GM12878 (cell line): ENCODE measurements around the gene EML5. TPM values are rescaled to one million over a fixed set of nuclear protein-coding genes. Genes with fewer than 3 reads are reported as not detected.

Source experiments
- ATAC-seq: fragments of 200-7000 bp; cut with Tn5 transposase; 3 replicates; pipeline ENCODE4 v1.9.1; 2020; ENCODE audit warnings: mild to moderate bottlenecking, moderate library complexity
- BruUV-seq: library from RNA; stranded (reverse); fragments of 400-500 nt; replicated peaks from 2 replicates; lab custom pipeline; 2021; lab: Mats Ljungman, UMichigan
- CTCF ChIA-PET: fragments of 300-600 bp; sonication (Branson Sonifier 250); formaldehyde crosslinking; extraction: SDS; loops from one replicate; lab custom pipeline; 2021; ENCODE audit warnings: inconsistent platforms; lab: Yijun Ruan, JAX
- POLR2A ChIA-PET: fragments of 350-600 bp; formaldehyde crosslinking; extraction: SDS; loops from one replicate; lab custom pipeline; 2021; ENCODE audit warnings: inconsistent platforms; lab: Charles Lee
- RAD21 ChIA-PET: fragments of 300-600 bp; sonication (Branson Sonifier 250); formaldehyde crosslinking; loops from one replicate; lab custom pipeline; 2023; ENCODE audit warnings: antibody characterized with exemption; ENCODE audit not compliant: unreplicated experiment; lab: Charles Lee
- SMC1A ChIA-PET: fragments of 300-600 bp; sonication (Branson Sonifier 250); formaldehyde crosslinking; loops from one replicate; lab custom pipeline; 2023; ENCODE audit not compliant: unreplicated experiment, uncharacterized antibody; lab: Charles Lee
- DNase-seq: peaks from one replicate; pipeline ENCODE4 v3.0.0-alpha.2; 2011; ENCODE audit warnings: low read depth, low spot score
- FAIRE-seq: peaks from 3 replicates; lab custom pipeline; 2011; peaks lifted over from hg19 to GRCh38; lab: Jason Lieb, UNC
- H2AFZ ChIP-seq: 2 replicates; pipeline ENCODE4 v1.6.0; 2011; ENCODE audit warnings: low read depth, low read length, control low read depth; ENCODE audit not compliant: control insufficient read depth
- H3K27ac ChIP-seq: 2 replicates; pipeline ENCODE4 v1.5.1; 2011; ENCODE audit warnings: control low read depth; ENCODE audit not compliant: control insufficient read depth, insufficient read depth
- H3K27me3 ChIP-seq, 2 experiments: replicated peaks in 1 of 2; 2 replicates each; pipeline versions ENCODE4 v1.6.0 to v1.6.1; 2011; ENCODE audit warnings: low read length in 1 of 2; ENCODE audit not compliant: control insufficient read depth in 2 of 2, insufficient read depth in 2 of 2
- H3K36me3 ChIP-seq, 2 experiments: 2 replicates each; pipeline ENCODE4 v1.5.1; 2011; ENCODE audit warnings: low read length in 1 of 2; ENCODE audit not compliant: control insufficient read depth in 2 of 2, insufficient read depth in 2 of 2
- H3K4me1 ChIP-seq: 2 replicates; pipeline ENCODE4 v1.6.1; 2011; ENCODE audit warnings: mild to moderate bottlenecking, low read length, moderate library complexity, mixed read lengths; ENCODE audit not compliant: control insufficient read depth, insufficient read depth
- H3K4me2 ChIP-seq: 2 replicates; pipeline ENCODE4 v1.6.0; 2011; ENCODE audit warnings: control low read depth; ENCODE audit not compliant: control insufficient read depth, insufficient read depth
- H3K4me3 ChIP-seq: fragments of 200-600 bp; sonication (generic); 2 replicates; pipeline ENCODE4 v1.5.1; 2016
- H3K79me2 ChIP-seq: 2 replicates; pipeline ENCODE4 v1.6.0; 2011; ENCODE audit warnings: low read length; ENCODE audit not compliant: control insufficient read depth, insufficient read depth
- H3K9ac ChIP-seq: 2 replicates; pipeline ENCODE4 v1.8.0; 2011; ENCODE audit warnings: low read length, control low read depth, mixed read lengths; ENCODE audit not compliant: control insufficient read depth, insufficient read depth
- H3K9me3 ChIP-seq: replicated peaks from 3 replicates; pipeline ENCODE4 v1.5.1; 2011; ENCODE audit warnings: mild to moderate bottlenecking, low read length; ENCODE audit not compliant: control insufficient read depth, insufficient read depth
- H4K20me1 ChIP-seq: 2 replicates; pipeline ENCODE4 v1.6.0; 2011; ENCODE audit not compliant: control insufficient read depth, insufficient read depth
- BACH1 ChIP-seq: fragments of 450-650 bp; IDR thresholded peaks from 2 replicates; pipeline ENCODE4 v1.6.1; 2017; ENCODE audit warnings: mild to moderate bottlenecking, borderline replicate concordance
- CBX5 ChIP-seq: sonication (generic); IDR thresholded peaks from 2 replicates; pipeline ENCODE4 v1.6.1; 2016; ENCODE audit warnings: low read depth, moderate library complexity, mild to moderate bottlenecking, inconsistent platforms
- CHD4 ChIP-seq: fragments of 200-600 bp; sonication (generic); IDR thresholded peaks from 2 replicates; pipeline ENCODE4 v1.6.1; 2016; ENCODE audit warnings: mild to moderate bottlenecking
- MTA2 ChIP-seq: fragments of 450-650 bp; IDR thresholded peaks from 2 replicates; pipeline ENCODE4 v1.6.1; 2016; ENCODE audit warnings: low read depth, mild to moderate bottlenecking, moderate library complexity
- NBN ChIP-seq: fragments of 450-650 bp; IDR thresholded peaks from 2 replicates; pipeline ENCODE4 v1.6.1; 2016
- STAT3 ChIP-seq: IDR thresholded peaks from 2 replicates; pipeline ENCODE4 v1.6.1; 2011; ENCODE audit warnings: low read depth, low read length, improper control_type of control experiment
- WGBS: methylation state at CpG from one replicate; pipeline ENCODE4 v1.1.6; 2016; ENCODE audit warnings: low lambda C conversion rate; ENCODE audit not compliant: insufficient replicate concordance, insufficient coverage; ENCODE audit errors: missing lambda C conversion rate; 5-methylcytosine and 5-hydroxymethylcytosine counted together
- in situ Hi-C: fragments of 300-500 bp; cut with MboI; formaldehyde crosslinking; loops from 9 replicates; pipeline ENCODE4 v1.14.3; 2018; ENCODE audit warnings: mixed read lengths
- intact Hi-C: fragments of 100-400 bp; cut with micrococcal nuclease; formaldehyde crosslinking; loops from one replicate; pipeline ENCODE4 v1.14.2; 2022; ENCODE audit not compliant: unreplicated experiment
- polyA plus RNA-seq, 11 experiments: library from polyadenylated mRNA; depleted of rRNA in 4 of 11; unstranded in 6 of 11; stranded (reverse) in 5 of 11; fragments of >200 nt; fragmentation: Nextera tagmentation in 4 of 11; fragmentation: Illumina TruSeq in 1 of 11; extraction: Ambion mirVana in 4 of 11; extraction: Trizol in 1 of 11; gene quantifications; 1 replicate in 1 of 11; 2 replicates in 10 of 11; pipeline versions ENCODE4 v1.2.1 to v1.2.3, GENCODE V29; 2011 to 2016; ENCODE audit warnings: inconsistent platforms in 2 of 11, missing spikeins in 2 of 11, low read depth in 1 of 11
- total RNA-seq, 4 experiments: library from RNA; depleted of rRNA in 3 of 4; stranded (reverse); fragments of >200 nt in 3 of 4; fragmentation: Illumina TruSeq in 1 of 4; extraction: Trizol in 1 of 4; gene quantifications; 2 replicates each; pipeline versions ENCODE4 v1.2.1 to v1.2.3, GENCODE V29; 2013 to 2021
- TF ChIP-seq, protein P1 (sequence below): IDR thresholded peaks from 2 replicates; pipeline ENCODE4 v1.6.1; 2011; ENCODE audit warnings: low read depth, mild to moderate bottlenecking, low read length, moderate library complexity, borderline replicate concordance; ENCODE audit errors: extremely low read depth
- TF ChIP-seq, protein P2 (sequence below): fragments of 450-650 bp; IDR thresholded peaks from 2 replicates; pipeline ENCODE4 v1.6.1; 2017; ENCODE audit warnings: antibody characterized with exemption, mild to moderate bottlenecking, moderate library complexity
- TF ChIP-seq, protein P3 (sequence below), 3 experiments: IDR thresholded peaks in 2 of 3; conservative IDR thresholded peaks in 1 of 3; 2 replicates each; pipeline ENCODE4 v1.5.1; 2011; ENCODE audit warnings: low read depth in 3 of 3, low read length in 3 of 3, mild to moderate bottlenecking in 3 of 3, control low read depth in 2 of 3, moderate library complexity in 2 of 3, inconsistent platforms in 1 of 3, mixed read lengths in 1 of 3; ENCODE audit not compliant: control insufficient read depth in 2 of 3, insufficient read depth in 1 of 3; ENCODE audit errors: extremely low read depth in 1 of 3

Gene EML5
- total and polyA plus RNA-seq, 10 of the 15 experiments (the other 5 are each of a cell fraction or from before 2014, with no cell fraction given) = 0.08 to 0.35 (median 0.22) TPM; not detected in 1

DNA sequence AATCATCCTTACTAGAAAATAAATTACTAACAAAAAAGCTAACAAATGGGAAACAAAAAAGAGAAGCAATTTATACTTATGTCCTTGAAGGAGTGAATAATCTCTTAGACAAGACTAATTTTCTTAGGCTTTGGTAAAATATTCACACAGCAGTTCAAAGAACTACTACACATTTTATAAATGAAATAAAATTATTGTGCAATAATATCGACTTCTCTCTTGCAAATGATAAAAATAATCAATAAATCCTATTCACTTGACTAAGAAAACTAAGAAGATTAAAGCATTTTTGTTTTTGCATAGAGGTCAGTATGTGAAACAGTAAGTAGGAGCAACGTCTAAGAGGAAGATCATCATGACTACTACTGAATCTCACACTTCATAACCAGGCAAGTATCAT lies 82.0 kb downstream of the EML5 start:
- Histone ChIP-seq H3K9me3 (no peaks in the 10 kb centered on the region), H3K4me1 (no peaks in the 10 kb centered on the region), H3K4me2 (no peak overlapping the region), H4K20me1 (no peaks in the 10 kb centered on the region), H3K27me3 (no peaks in the 10 kb centered on the region), H3K4me3 (no peak overlapping the region), H3K9ac (no peak overlapping the region), H3K79me2 (no peaks in the 10 kb centered on the region), H3K27ac (no peak overlapping the region), H3K36me3 (no peaks in the 10 kb centered on the region), H2AFZ (no peak overlapping the region)
- intact Hi-C loops = no loop called here
- ATAC-seq = no peak
- ChIA-PET POLR2A (no interaction called here), SMC1A (no interaction called here), CTCF (no interaction called here), RAD21 (no interaction called here)
- BruUV-seq = no TSS peak
- no peak for FAIRE-seq
- in situ Hi-C loops = no loop called here
- DNase-seq = no peak
- 36% methylated on average over 2 of the region's 2 CpGs for WGBS
- TF ChIP-seq NBN (no peak), MTA2 (no peak), CHD4 (no peak), CBX5 (no peak), STAT3 (no peak), BACH1 (no peak)
- TF ChIP-seq, protein P1, sequence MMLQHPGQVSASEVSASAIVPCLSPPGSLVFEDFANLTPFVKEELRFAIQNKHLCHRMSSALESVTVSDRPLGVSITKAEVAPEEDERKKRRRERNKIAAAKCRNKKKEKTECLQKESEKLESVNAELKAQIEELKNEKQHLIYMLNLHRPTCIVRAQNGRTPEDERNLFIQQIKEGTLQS = no peak
- TF ChIP-seq, protein P2, sequence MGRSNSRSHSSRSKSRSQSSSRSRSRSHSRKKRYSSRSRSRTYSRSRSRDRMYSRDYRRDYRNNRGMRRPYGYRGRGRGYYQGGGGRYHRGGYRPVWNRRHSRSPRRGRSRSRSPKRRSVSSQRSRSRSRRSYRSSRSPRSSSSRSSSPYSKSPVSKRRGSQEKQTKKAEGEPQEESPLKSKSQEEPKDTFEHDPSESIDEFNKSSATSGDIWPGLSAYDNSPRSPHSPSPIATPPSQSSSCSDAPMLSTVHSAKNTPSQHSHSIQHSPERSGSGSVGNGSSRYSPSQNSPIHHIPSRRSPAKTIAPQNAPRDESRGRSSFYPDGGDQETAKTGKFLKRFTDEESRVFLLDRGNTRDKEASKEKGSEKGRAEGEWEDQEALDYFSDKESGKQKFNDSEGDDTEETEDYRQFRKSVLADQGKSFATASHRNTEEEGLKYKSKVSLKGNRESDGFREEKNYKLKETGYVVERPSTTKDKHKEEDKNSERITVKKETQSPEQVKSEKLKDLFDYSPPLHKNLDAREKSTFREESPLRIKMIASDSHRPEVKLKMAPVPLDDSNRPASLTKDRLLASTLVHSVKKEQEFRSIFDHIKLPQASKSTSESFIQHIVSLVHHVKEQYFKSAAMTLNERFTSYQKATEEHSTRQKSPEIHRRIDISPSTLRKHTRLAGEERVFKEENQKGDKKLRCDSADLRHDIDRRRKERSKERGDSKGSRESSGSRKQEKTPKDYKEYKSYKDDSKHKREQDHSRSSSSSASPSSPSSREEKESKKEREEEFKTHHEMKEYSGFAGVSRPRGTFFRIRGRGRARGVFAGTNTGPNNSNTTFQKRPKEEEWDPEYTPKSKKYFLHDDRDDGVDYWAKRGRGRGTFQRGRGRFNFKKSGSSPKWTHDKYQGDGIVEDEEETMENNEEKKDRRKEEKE = no peak
- TF ChIP-seq, protein P3, sequence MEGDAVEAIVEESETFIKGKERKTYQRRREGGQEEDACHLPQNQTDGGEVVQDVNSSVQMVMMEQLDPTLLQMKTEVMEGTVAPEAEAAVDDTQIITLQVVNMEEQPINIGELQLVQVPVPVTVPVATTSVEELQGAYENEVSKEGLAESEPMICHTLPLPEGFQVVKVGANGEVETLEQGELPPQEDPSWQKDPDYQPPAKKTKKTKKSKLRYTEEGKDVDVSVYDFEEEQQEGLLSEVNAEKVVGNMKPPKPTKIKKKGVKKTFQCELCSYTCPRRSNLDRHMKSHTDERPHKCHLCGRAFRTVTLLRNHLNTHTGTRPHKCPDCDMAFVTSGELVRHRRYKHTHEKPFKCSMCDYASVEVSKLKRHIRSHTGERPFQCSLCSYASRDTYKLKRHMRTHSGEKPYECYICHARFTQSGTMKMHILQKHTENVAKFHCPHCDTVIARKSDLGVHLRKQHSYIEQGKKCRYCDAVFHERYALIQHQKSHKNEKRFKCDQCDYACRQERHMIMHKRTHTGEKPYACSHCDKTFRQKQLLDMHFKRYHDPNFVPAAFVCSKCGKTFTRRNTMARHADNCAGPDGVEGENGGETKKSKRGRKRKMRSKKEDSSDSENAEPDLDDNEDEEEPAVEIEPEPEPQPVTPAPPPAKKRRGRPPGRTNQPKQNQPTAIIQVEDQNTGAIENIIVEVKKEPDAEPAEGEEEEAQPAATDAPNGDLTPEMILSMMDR (IDR thresholded peaks at IDR 0.05 in 2 of 3, conservative IDR thresholded peaks at IDR 0.05 in 1 of 3; ENCODE audit: control insufficient read depth in 2 of 3, extremely low read depth in 1 of 3, insufficient read depth in 1 of 3, low read depth in 3 of 3, low read length in 3 of 3) = no peak
